GM13977 (cell line): ENCODE results near the gene TLCD3B.

Source experiments
- DNase-seq: peaks from one replicate; pipeline ENCODE4 v3.0.0; 2012; ENCODE audit warnings: low spot score
- in situ Hi-C: fragments of 300-500 bp; cut with MboI; formaldehyde crosslinking; loops from one replicate; pipeline ENCODE4 v1.12.0; 2022; ENCODE audit warnings: low sequenced_read_pairs, low pct_unique_long_range_greater_than_20kb, mixed read lengths, inconsistent platforms; ENCODE audit not compliant: unreplicated experiment
- TF ChIP-seq, protein P1 (sequence below): IDR thresholded peaks from 2 replicates; pipeline ENCODE4 v1.5.1; 2012; ENCODE audit warnings: mild to moderate bottlenecking, control low read depth; ENCODE audit not compliant: insufficient read depth; ENCODE audit errors: extremely low read depth, missing control alignments

TLCD3B gene

DNA sequence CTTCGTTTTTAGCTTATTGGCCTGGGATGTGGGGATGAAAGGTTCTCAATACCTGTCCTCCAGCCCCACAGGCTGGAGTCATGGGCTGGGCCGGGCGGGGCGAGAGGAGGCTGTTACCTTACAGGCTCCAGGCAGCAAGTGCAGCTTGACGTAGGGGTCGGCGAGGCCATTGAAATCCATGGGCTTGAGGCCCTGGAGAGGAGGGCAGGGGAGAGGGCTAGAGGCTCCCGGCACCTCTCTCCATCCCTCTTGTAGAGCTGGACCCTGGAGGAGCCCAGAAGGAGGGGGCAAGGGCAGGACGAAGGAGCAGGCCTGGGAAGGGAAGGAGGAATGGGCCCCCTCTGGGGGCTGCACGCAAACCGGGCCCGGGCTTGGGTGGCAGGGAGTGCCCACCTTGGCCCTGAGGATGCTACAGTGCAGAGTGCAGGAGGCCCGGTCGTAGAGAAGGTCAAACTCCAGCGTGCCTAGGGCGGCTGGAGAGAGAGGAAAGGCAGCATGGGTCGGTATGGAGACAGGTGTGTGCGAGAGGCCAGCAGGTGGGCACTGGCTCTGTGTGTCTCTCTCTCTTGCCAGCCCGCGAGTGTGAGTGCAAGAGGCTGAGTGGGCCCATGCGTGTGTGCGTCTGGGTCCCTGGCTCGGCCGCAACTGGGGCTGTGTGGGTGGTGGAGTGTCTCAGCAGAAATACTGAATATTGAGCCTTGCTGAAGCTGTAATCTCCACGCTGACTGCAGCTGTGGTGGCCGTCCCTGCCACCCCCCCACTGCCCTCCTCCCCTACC lies 21.8 kb downstream of the TLCD3B start:
- DNase-seq, result no peak
- in situ Hi-C loops, result no loop called here
- TF ChIP-seq, protein P1, sequence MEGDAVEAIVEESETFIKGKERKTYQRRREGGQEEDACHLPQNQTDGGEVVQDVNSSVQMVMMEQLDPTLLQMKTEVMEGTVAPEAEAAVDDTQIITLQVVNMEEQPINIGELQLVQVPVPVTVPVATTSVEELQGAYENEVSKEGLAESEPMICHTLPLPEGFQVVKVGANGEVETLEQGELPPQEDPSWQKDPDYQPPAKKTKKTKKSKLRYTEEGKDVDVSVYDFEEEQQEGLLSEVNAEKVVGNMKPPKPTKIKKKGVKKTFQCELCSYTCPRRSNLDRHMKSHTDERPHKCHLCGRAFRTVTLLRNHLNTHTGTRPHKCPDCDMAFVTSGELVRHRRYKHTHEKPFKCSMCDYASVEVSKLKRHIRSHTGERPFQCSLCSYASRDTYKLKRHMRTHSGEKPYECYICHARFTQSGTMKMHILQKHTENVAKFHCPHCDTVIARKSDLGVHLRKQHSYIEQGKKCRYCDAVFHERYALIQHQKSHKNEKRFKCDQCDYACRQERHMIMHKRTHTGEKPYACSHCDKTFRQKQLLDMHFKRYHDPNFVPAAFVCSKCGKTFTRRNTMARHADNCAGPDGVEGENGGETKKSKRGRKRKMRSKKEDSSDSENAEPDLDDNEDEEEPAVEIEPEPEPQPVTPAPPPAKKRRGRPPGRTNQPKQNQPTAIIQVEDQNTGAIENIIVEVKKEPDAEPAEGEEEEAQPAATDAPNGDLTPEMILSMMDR, result no peak

DNA sequence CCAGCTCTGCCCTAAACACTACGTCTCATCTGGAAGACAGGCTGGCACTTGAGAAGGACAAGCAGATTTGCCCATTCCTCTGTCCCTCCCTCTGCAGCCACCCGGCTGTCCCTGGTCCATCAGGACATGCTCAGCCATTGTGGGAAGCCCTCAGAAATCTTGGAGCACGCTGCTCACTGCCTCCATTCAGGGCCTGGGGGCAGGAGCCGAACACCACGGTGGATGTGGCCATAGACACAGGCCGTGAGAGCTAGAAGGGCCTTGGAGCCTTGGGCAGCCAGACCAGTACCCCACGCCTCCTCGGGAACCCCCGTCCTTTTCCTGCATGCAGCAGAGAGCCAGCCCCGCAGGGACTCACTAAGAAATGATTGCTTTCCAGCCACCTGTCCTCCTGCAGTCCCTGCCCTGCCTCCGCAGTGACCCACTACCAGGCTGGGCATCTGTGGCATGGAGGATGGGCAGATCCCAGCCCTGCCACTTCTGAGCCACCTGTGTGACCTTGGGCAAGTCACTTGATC lies 23.6 kb downstream of the TLCD3B start:
- in situ Hi-C loops, result no loop called here
- TF ChIP-seq, protein P1, result no peak
- no peak for DNase-seq

DNA sequence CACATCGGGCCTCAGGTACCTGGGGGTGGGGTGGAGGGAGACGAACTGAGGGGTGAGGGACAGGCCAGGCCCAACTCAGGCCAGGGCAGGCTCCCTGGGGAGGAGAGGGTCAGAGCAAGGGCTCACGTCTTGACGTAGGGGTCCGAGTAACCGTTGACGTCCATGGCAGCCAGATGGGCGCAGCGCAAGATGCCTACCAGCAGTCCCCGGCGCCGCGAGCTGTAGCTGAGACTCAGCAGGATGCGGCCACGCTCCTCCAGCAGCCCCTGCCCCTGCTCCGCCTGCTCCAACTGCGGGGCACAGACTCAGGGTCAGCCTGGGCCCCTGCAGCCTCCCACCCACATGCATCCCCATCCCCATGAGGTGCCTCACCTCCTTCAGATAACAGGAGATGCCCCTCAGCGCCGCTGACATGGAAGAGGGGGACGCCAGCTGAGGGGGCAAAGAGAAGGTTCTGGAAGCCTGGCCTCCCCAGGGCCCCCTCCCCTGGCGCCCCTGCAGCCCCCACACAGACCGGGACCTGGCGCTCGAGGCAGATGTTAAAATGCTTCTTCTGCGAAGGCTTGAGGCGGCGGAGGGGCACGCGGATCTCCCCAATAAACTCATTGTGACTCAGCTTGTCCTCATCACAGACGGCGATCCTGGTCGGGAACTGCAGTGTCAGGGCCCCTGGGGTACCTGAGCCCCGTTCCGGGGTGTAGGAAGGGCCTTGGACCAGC lies 24.3 kb downstream of the TLCD3B start:
- TF ChIP-seq, protein P1, result no peak
- in situ Hi-C loops, result no loop called here
- no peak for DNase-seq

DNA sequence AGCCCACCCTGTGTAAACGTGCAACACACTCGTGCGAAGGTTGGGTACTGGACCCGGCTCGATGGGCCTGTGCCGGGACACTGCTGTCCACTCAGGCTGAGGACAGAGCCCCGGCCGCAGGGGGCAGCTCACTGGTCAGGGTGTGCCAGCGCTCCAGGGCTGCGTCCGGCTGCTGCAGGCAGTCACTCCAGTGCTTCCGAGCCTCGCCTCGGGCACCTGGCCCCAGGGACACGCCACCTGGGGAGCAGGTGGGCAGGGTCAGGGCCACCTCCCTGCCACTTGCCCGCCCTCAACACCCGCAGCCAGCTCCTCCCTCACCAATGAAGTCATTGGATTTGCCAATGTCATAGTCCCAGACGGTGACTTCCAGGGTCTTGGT lies 25.0 kb downstream of the TLCD3B start:
- DNase-seq, result no peak
- TF ChIP-seq, protein P1, result no peak
- in situ Hi-C loops, result no loop called here

DNA sequence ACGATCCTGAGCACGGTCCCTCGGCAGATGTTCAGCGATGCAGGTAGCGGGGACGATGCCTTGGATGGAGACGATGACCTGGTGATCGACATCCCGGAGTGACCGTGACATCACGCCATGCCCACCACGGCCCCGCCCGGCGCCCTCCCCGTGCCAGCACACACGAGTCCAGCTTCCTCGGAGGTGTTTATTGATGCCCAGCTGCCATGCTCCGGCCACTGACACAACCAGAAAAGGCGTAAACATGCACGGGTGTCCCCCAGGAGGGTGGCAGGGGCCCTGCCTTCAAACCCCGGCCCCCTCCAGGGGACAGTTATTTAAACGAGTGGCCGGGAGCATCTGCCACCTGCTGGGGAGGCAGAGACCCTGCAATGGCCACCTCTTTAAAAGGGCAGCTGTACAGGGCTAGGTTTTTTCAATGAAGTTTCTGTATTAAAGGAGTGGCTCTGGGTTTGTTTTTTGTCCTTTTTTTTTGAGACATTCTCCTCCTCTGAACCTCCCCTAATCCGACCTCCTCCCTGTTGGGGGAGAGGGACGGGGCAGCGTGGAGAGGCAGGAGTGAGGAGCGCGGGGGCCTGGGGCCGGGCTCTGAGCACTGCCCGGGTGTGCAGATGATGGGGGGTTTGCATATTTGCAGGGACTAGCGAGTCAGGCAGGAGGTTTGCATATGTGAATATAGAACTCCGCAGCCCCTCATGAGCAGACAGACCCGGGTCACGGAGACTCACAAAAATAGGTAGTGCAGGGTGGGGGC lies 25.6 kb downstream of the TLCD3B start:
- in situ Hi-C loops, result no loop called here
- TF ChIP-seq, protein P1, result peak; percentile 74
- peak; percentile 89 for DNase-seq

DNA sequence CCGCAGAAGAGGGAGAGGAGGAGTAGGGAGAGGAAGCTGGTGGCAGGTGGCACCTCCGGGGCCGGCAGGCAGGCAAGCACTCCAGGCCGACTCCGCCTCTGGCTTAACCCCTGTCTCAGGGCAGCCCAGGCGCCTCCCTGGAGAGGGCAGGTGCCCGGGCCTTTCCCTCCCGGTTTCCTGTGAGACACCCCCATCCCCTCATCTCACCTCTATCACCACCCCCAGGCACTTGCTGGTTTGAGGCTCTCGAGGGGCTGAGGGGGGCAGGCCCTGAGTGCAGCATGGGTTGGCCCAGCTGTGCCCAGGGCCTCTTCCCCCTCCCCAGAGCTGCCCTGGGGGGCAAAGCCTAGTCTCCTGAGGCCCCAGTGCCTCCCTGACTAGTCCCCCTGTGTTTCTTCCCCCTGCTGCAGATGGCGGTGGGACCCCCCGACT lies 26.2 kb downstream of the TLCD3B start:
- no peak for DNase-seq
- in situ Hi-C loops, result no loop called here
- TF ChIP-seq, protein P1, result no peak
